ENCODE results near the gene KMT5C.

- TF ChIP-seq CTCF (IDR thresholded peaks at IDR 0.05), result no peak
- TF ChIP-seq POLR2AphosphoS5 (IDR thresholded peaks at IDR 0.05), result no peak
- no peak for TF ChIP-seq EP300 (IDR thresholded peaks at IDR 0.05)
Observed at GRCh38 chr19:55302318-55302703, 37.4 kb upstream of the KMT5C start.

All from suprapubic skin (tissue), 4 donors.